GM12891 (cell line): ENCODE results near the gene MYMX.

Source experiments
- POLR2A ChIP-seq: IDR thresholded peaks from 2 replicates; pipeline ENCODE4 v1.6.1; 2011; ENCODE audit warnings: low read depth, low read length, control low read depth
- POLR2AphosphoS5 ChIP-seq: IDR thresholded peaks from 2 replicates; pipeline ENCODE4 v1.6.1; 2011; ENCODE audit warnings: low read depth, low read length, control low read depth

DNA sequence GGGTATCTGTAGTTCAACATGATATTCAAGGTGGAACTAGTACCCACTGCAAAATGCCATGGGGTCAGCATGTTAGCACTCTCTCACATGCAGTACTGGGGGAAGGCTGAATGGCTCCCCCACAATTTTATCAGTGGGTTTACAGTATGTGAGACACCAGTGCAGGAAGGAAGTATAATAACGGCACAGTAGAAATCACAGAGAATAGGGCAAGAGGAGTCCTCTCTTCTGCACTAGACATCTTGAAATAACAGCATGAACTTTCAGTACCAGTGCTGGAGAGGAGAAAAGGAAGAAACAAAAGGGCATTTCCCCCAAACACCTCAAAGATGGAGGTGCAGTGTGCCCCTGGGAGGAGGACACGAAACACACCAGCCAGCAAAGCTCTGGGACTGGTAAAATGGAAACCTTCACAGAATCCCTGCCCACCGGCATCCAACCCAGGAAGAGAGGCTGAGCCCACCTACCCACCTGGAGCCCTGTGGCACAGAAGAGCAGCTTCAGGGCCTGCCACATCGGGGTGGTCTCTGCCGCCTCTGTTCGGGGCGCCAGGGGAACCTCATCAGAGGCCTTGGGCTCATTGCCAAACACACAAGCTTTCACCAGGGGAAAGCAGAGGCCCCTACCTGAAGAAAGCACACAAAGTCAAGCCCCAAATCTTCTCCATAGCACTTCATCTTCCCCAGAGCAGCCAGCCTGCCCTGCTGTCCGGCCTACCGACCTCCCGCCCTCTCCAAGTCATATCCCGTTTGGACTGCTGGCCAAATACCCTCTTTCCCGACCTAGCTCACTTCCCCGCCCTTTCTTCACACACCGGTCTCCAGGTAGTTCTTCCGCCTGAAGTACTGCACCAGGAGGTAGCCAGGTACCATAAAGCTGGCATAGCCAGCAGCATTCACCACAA is 39.4 kb downstream of the MYMX start:
- TF ChIP-seq POLR2A, result no peak
- TF ChIP-seq POLR2AphosphoS5, result peak; percentile 27; the same call in 1 of the 2 replicates
